NT2/D1 (cell line): Measurements from ENCODE around the gene PTPN13.

Experiments used
- SUZ12 ChIP-seq: IDR thresholded peaks from 2 replicates; pipeline ENCODE4 v1.6.1; 2011; ENCODE audit not compliant: insufficient read length, insufficient read depth; ENCODE audit errors: extremely low read depth
- ZNF274 ChIP-seq: IDR thresholded peaks from 2 replicates; pipeline ENCODE4 v1.6.1; 2011; ENCODE audit warnings: mild to moderate bottlenecking, low read depth, low read length

GRCh38 chr4:86633854-86634253, 39.7 kb downstream of the PTPN13 start:
- TF ChIP-seq SUZ12: no peak
- no peak for TF ChIP-seq ZNF274
